ENCODE results near the gene ELAC2.

The ELAC2 gene

GRCh38 chr17:13017655-13018459 lies at the start of gene ELAC2:
ELAC2 (minus strand) TSS chr17:13018027; CDS start chr17:13017947, 80 bp downstream.
- peak; percentile 81 to 93 (median 90) for DNase-seq (ENCODE audit: low read depth in 2 of 3, low spot score in 2 of 3)

- DNase-seq (ENCODE audit: low read depth in 2 of 3, low spot score in 2 of 3): no peak
Observed at GRCh38 chr17:13065032-13065431, 47.2 kb upstream of the ELAC2 start.

- no peak for DNase-seq (ENCODE audit: low read depth in 2 of 3, low spot score in 2 of 3)
Observed at GRCh38 chr17:13055131-13055530, 37.3 kb upstream of the ELAC2 start.

GRCh38 chr17:13054666-13055065 lies 36.8 kb upstream of the ELAC2 start:
- DNase-seq (ENCODE audit: low read depth in 2 of 3, low spot score in 2 of 3): no peak

- DNase-seq (ENCODE audit: low read depth in 2 of 3, low spot score in 2 of 3): no peak
Observed at GRCh38 chr17:13051915-13052314, 34.1 kb upstream of the ELAC2 start.

- no peak for DNase-seq (ENCODE audit: low read depth in 2 of 3, low spot score in 2 of 3)
Observed at GRCh38 chr17:13047011-13047606, 29.3 kb upstream of the ELAC2 start.

- no peak for DNase-seq (ENCODE audit: low read depth in 2 of 3, low spot score in 2 of 3)
Observed at GRCh38 chr17:13046361-13046760, 28.5 kb upstream of the ELAC2 start.

DNA sequence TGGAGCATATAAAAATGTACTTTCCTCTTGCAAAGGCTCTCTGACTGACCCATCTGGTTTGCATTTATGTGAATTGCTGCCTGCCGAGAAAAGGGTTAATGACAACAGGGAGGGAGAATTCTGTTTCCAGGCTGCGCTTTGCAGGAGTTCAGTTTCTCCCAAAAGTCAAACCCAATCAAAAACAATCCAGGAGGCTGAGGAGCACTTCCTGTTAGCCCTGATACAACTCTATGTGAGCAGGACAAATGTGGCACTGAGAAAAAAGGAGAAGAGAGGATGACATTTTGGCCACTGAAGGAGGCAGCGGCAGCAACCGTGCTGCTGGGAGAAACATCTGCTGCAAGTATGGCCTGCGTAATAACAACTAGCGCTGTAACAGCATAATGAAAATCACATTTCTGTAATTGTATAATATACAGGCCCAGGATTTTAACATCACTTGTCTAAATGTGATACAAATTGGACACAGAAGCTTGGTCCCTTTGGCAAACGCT lies 26.8 kb upstream of the ELAC2 start:
- DNase-seq (ENCODE audit: low read depth in 2 of 3, low spot score in 2 of 3): no peak

GRCh38 chr17:13038931-13039665 lies 21.3 kb upstream of the ELAC2 start:
- no peak for DNase-seq (ENCODE audit: low read depth in 2 of 3, low spot score in 2 of 3)

GRCh38 chr17:13036751-13037150 lies 18.9 kb upstream of the ELAC2 start:
- DNase-seq (ENCODE audit: low read depth in 2 of 3, low spot score in 2 of 3): no peak

DNA sequence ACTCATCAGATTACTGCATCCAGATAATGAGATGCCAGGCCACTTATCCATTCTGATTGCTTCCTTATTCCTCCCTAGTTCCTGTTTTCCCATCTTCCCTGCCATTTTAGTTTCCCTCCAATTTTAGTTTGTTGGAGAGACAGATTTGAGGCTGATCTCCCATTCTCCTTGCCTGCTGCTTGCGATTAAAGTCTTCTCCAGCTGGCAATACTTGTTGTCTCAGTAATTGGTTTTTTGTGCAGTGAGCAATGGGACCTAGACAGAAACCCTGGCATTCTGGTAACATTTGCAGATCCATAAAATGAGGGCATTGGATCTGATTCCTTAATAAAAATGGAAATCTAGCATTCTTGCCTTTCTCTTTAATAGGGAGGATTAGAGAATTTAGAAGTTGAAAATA lies 17.6 kb upstream of the ELAC2 start:
- DNase-seq (ENCODE audit: low read depth in 2 of 3, low spot score in 2 of 3): no peak

DNA sequence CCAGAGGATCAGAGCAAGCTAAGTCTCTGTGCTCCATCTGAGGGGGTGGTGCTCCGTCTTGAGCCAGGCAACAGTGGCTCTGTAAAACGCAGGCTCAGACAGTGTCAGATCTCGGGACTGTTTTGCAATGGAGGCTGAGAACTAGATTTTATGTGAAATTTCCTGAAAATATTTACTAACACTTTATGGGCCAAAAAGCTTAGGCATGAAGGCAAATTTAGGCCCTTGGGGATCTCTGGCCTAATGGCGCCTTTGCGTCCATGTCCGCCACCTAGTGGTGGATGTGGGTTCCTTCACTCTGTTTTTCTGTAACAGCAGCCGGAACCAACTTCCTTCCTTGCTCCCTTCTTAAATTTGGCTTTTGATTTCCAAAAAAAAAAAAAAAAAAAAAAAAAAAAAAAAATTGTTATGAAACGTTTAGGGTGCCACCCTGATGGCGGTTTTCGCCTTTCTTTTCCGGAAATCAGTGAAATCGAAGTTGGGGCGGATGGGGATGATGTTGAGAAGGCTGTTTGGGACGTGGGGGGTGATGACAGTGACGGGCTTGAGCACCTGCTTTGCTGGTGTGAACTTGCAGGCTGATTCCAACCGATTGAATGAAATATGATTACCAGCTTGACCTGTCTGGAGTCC lies 14.0 kb upstream of the ELAC2 start:
- DNase-seq (ENCODE audit: low read depth in 2 of 3, low spot score in 2 of 3): peak in 1 of 3 experiments; percentile 4

GRCh38 chr17:13030459-13031300 lies 12.9 kb upstream of the ELAC2 start:
- peak in 1 of 3 experiments; percentile 42 for DNase-seq (ENCODE audit: low read depth in 2 of 3, low spot score in 2 of 3)

GRCh38 chr17:13030056-13030455 lies 12.2 kb upstream of the ELAC2 start:
- no peak for DNase-seq (ENCODE audit: low read depth in 2 of 3, low spot score in 2 of 3)

DNA sequence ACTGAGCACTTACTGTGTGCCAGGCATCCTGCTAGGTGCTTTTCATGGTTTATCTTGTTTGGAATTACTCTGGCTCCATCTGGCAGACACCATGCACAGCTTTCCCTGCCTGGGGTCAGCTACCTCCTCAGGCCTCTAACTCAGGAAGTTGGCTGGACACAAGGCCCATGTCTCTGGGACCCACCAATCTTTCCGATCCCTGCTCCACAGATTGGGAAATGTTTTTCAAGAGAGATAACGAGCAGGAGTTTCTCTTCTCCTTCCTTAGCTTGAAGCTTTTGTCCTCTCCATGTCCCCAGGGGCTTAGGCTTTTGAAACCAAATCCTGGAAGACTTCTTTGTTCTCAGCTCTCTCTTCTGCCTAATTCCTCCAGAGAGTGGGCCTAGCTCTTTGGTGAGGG lies 11.5 kb upstream of the ELAC2 start:
- DNase-seq (ENCODE audit: low read depth in 2 of 3, low spot score in 2 of 3): no peak

DNA sequence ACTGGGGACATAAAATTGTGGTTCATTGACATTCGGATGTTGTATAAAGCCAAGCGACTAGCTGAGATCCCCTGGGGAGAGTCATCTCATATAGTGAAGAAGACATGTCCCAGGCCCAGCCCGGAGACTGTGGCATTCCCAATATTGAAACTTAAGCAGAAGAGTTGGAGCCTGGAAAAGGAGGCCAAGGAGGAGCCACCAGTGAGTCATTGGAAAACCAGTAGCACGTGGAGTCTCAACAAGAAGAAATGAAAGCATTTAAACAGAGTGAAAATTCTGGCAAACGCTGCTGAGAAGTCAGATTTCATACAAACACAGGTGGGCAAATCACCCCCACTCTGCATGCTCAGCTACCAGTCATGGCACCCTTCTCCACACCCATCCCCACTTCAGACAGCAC lies 9.4 kb upstream of the ELAC2 start:
- no peak for DNase-seq (ENCODE audit: low read depth in 2 of 3, low spot score in 2 of 3)

- DNase-seq (ENCODE audit: low read depth in 2 of 3, low spot score in 2 of 3): no peak
Observed at GRCh38 chr17:13025687-13026086, 7.9 kb upstream of the ELAC2 start.

- DNase-seq (ENCODE audit: low read depth in 2 of 3, low spot score in 2 of 3): no peak
Observed at GRCh38 chr17:13025258-13025627, 7.4 kb upstream of the ELAC2 start.

GRCh38 chr17:13024526-13025257 lies 6.9 kb upstream of the ELAC2 start:
- DNase-seq (ENCODE audit: low read depth in 2 of 3, low spot score in 2 of 3): peak; percentile 28 to 37 (median 33)

GRCh38 chr17:13024016-13024415 lies 6.2 kb upstream of the ELAC2 start:
- no peak for DNase-seq (ENCODE audit: low read depth in 2 of 3, low spot score in 2 of 3)
